IgD-negative memory B cell (primary cell): Measurements from ENCODE around the gene BCKDHB. TPM values are rescaled to one million over a fixed set of nuclear protein-coding genes. Genes with fewer than 3 reads are reported as not detected.
A peak's percentile ranks its signal among the peaks of the same experiment; 100 is the strongest.
"Not testable (repeated sequence)": the region's sequence is repeated elsewhere in the genome, so short reads cannot be mapped to it uniquely, and the experiment has no call there.

ENCODE experiments used
- H3K27ac Mint-ChIP-seq, 3 donors: one replicate each; pipeline ENCODE4 v1.8.0; 2020 to 2022; ENCODE audit warnings: mild to moderate bottlenecking in 3 of 3, mixed read lengths in 3 of 3, moderate library complexity in 1 of 3
- H3K27me3 Mint-ChIP-seq: one replicate; pipeline ENCODE4 v1.8.0; 2021; ENCODE audit warnings: mixed read lengths
- H3K36me3 Mint-ChIP-seq: one replicate; pipeline ENCODE4 v1.8.0; 2020; ENCODE audit warnings: mild to moderate bottlenecking, mixed read lengths
- H3K4me1 Mint-ChIP-seq, 3 donors: one replicate each; pipeline ENCODE4 v1.8.0; 2020 to 2022; ENCODE audit warnings: mixed read lengths in 3 of 3, mild to moderate bottlenecking in 1 of 3
- H3K4me3 Mint-ChIP-seq, 4 donors: one replicate each; pipeline ENCODE4 v1.8.0; 2020 to 2022; ENCODE audit warnings: mild to moderate bottlenecking in 4 of 4, mixed read lengths in 4 of 4, moderate library complexity in 3 of 4
- H3K9me3 Mint-ChIP-seq, 3 donors: one replicate each; pipeline ENCODE4 v1.8.0; 2020 to 2021; ENCODE audit warnings: mixed read lengths in 3 of 3, mild to moderate bottlenecking in 1 of 3
- polyA plus RNA-seq: library from polyadenylated mRNA; unstranded; fragments of 300-500 nt; fragmentation: Illumina TruSeq; gene quantifications from one replicate; pipeline ENCODE4 v1.2.3, GENCODE V29; 2021

The BCKDHB gene
- polyA plus RNA-seq, 1 donor from 2014 or later = 17.4 TPM

GRCh38 chr6:80282913-80283554 lies 176.6 kb downstream of the BCKDHB start:
- Mint-ChIP-seq H3K36me3 (peaks cover 9% of the 10 kb centered on the region), H3K9me3 (no peaks in the 10 kb centered on the region), H3K27ac (peak overlapping the region in 1 of 3 donors; percentile 13), H3K4me1 (peaks cover 0 to 2% (median 0%) of the 10 kb centered on the region in 3 donors), H3K4me3 (no peak overlapping the region), H3K27me3 (no peaks in the 10 kb centered on the region)

GRCh38 chr6:80287112-80287511 lies 180.6 kb downstream of the BCKDHB start:
- Mint-ChIP-seq H3K9me3 (peaks cover 0 to 5% (median 3%) of the 10 kb centered on the region in 3 donors), H3K36me3 (peaks cover 2% of the 10 kb centered on the region), H3K27me3 (no peaks in the 10 kb centered on the region)

DNA sequence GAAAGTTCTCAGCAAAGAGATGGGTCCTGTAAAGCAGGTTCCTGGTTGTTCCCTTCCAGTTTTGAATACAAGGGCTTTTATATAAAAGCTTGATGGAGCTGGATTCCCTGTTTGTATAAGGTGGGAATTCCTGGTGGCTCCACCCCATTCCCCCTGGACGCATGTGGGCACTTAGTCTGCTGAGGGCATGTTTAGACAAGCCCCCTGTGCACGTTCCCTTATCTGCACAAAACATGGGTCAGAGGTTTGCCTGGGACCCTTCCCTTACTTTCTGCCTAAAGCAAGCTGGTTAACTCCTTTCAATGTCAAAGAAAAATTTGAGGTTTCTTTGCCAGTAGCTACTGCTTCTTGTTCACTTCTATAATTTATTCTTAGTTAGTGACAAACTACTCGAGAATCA lies 181.1 kb downstream of the BCKDHB start:
- no peaks in the 10 kb centered on the region for H3K4me1 Mint-ChIP-seq
- H3K27ac Mint-ChIP-seq = no peak overlapping the region
- H3K9me3 Mint-ChIP-seq = peaks cover 0 to 7% (median 3%) of the 10 kb centered on the region in 3 donors
- peaks cover 4% of the 10 kb centered on the region for H3K36me3 Mint-ChIP-seq
- no peaks in the 10 kb centered on the region for H3K27me3 Mint-ChIP-seq
- H3K4me3 Mint-ChIP-seq = no peak overlapping the region

More at GRCh38 chr6:80287112-80287511, 180.6 kb downstream of the BCKDHB start:
- H3K4me3 Mint-ChIP-seq = no peak overlapping the region
- no peaks in the 10 kb centered on the region for H3K4me1 Mint-ChIP-seq
- H3K27ac Mint-ChIP-seq = no peak overlapping the region

DNA sequence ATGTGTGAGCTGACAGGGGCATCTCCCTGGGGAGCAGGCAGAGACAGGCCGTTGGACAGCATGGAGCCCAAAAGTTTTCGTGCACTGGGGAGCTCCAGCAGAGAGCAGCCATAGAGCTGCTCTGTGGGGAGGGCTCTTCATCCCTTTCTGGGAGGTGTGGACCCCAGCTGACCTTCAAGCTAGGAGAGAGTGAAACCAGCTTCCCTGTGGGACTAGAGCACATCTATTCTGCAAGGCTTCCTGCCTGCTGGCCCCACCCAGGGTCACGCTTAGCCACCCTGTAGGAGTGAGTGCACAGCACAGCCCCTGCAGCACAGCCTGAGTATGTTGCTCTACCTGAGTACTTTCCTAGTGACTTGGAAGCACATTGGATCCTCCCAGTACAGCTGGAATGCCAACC lies 183.3 kb downstream of the BCKDHB start:
- no peak overlapping the region for H3K4me3 Mint-ChIP-seq
- no peaks in the 10 kb centered on the region for H3K27me3 Mint-ChIP-seq
- no peaks in the 10 kb centered on the region for H3K4me1 Mint-ChIP-seq
- H3K27ac Mint-ChIP-seq = no peak overlapping the region
- peaks cover 4% of the 10 kb centered on the region for H3K36me3 Mint-ChIP-seq
- peaks cover 3 to 20% (median 11%) of the 10 kb centered on the region in 3 donors for H3K9me3 Mint-ChIP-seq

GRCh38 chr6:80294531-80294930 lies 188.1 kb downstream of the BCKDHB start:
- H3K9me3 Mint-ChIP-seq = peaks cover 3 to 31% (median 17%) of the 10 kb centered on the region in 3 donors

DNA sequence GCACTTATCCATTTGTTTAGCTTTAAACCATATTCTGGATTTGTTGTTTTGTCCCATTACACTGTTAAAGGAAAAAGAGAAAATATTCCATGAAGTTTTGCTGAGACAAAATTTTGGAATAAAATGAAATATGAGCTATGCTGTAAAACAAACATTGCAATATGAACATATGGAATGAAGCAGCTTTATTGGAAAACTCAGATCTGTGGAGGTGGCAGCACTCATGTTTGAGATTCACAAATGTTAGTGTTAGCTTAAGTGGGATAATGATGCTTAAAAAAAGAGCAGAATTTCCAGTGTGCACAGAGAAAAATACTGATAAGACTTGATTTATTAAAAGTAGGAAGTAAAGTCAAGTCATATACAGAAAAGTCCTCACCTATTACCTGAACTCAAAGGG lies 196.2 kb downstream of the BCKDHB start:
- Mint-ChIP-seq H3K9me3 (peaks cover 0 to 6% (median 1%) of the 10 kb centered on the region in 3 donors), H3K27ac (no peak overlapping the region), H3K36me3 (peaks cover 8% of the 10 kb centered on the region), H3K4me1 (no peaks in the 10 kb centered on the region), H3K4me3 (no peak overlapping the region), H3K27me3 (no peaks in the 10 kb centered on the region)

More at GRCh38 chr6:80294531-80294930, 188.1 kb downstream of the BCKDHB start:
- not testable (repeated sequence) for H3K36me3 Mint-ChIP-seq, H3K4me1 Mint-ChIP-seq, H3K27me3 Mint-ChIP-seq, H3K4me3 Mint-ChIP-seq, H3K27ac Mint-ChIP-seq

GRCh38 chr6:80304014-80304413 lies 197.5 kb downstream of the BCKDHB start:
- Mint-ChIP-seq H3K4me3 (no peak overlapping the region), H3K4me1 (no peaks in the 10 kb centered on the region), H3K36me3 (peaks cover 8% of the 10 kb centered on the region), H3K27me3 (no peaks in the 10 kb centered on the region), H3K9me3 (peaks cover 0 to 1% (median 0%) of the 10 kb centered on the region in 3 donors), H3K27ac (no peak overlapping the region)

DNA sequence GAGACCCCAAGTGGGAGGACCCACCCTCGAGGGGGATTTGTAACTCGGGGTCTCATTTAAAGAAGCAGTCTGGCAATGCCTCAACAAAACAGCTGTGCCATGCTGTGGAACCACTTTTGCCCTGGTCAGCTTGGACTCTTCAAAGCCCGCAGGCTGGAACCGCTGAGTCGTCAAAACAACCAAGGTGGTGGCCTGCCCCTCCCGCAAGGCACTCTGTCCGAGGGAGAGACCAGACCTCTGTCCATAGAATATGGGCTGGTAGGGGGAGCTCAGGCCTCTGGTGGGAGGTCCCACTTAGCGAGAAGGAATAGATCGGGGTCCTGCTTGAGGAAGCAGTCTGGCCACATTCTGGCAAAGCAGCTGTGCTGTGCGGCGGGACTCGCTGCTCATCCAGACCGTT lies 208.1 kb downstream of the BCKDHB start:
- peaks cover 26% of the 10 kb centered on the region for H3K36me3 Mint-ChIP-seq
- peaks cover 0 to 13% (median 6%) of the 10 kb centered on the region in 3 donors for H3K4me1 Mint-ChIP-seq
- no peak overlapping the region for H3K4me3 Mint-ChIP-seq
- H3K9me3 Mint-ChIP-seq = peaks cover 7 to 14% (median 11%) of the 10 kb centered on the region in 3 donors
- H3K27ac Mint-ChIP-seq = no peak overlapping the region
- no peaks in the 10 kb centered on the region for H3K27me3 Mint-ChIP-seq

DNA sequence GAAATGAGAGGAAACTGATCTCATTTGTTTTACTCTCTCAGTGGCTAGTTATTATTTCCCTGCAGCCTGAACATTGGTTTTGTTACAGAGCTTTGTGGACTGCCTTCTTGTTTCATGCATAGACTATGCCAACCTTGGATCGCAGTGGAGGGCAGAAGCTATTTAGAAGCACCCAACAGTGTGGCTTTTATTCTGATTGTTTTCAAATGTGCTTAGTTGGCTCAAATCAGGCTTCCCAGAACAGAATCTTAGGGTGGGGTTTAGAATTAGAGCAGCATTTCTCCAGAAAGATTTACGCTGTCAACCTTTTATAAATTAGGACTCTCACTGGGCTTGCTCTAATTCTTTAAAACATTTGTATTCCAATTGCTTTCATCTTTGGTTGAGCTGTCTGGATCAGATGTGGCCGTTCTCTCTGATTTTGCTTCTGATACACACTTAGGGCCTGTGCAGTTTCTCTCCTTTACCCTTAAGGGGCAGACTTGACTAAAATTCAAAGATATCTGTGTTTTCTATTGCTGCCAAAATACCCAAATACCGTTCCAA lies 210.3 kb downstream of the BCKDHB start:
- peaks cover 7 to 14% (median 11%) of the 10 kb centered on the region in 3 donors for H3K9me3 Mint-ChIP-seq
- H3K27ac Mint-ChIP-seq = no peak overlapping the region
- no peak overlapping the region for H3K4me3 Mint-ChIP-seq
- H3K36me3 Mint-ChIP-seq = peaks cover 16% of the 10 kb centered on the region
- H3K27me3 Mint-ChIP-seq = no peaks in the 10 kb centered on the region
- H3K4me1 Mint-ChIP-seq = peaks cover 0 to 7% (median 6%) of the 10 kb centered on the region in 3 donors

- peaks cover 0 to 2% (median 0%) of the 10 kb centered on the region in 3 donors for H3K9me3 Mint-ChIP-seq
- H3K36me3 Mint-ChIP-seq = peaks cover 2% of the 10 kb centered on the region
- no peak overlapping the region for H3K4me3 Mint-ChIP-seq
- H3K27ac Mint-ChIP-seq = no peak overlapping the region
- H3K27me3 Mint-ChIP-seq = no peaks in the 10 kb centered on the region
- H3K4me1 Mint-ChIP-seq = no peaks in the 10 kb centered on the region
Observed at GRCh38 chr6:80319196-80319595, 212.7 kb downstream of the BCKDHB start.

DNA sequence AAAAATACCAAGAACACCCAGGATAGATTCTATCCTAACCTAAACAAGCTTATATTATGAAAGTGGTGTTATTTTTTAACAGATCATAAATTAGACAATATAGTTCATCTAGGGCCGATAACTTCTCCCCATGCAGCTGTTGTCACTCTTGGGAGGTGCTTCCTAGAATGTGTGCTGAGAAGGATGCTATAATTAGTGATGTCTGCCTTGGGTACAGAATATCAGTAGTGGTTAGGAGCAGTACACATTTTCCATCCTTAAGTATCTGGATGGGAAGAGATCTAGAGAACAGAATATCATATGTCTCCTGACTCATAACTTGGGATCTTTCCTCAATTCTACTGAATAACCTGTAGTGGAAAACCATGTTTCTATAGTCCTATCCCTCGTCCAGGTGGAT lies 214.5 kb downstream of the BCKDHB start:
- Mint-ChIP-seq H3K9me3 (peaks cover 0 to 2% (median 0%) of the 10 kb centered on the region in 3 donors), H3K27me3 (no peaks in the 10 kb centered on the region), H3K27ac (no peak overlapping the region), H3K36me3 (peaks cover 2% of the 10 kb centered on the region), H3K4me3 (no peak overlapping the region), H3K4me1 (no peaks in the 10 kb centered on the region)

DNA sequence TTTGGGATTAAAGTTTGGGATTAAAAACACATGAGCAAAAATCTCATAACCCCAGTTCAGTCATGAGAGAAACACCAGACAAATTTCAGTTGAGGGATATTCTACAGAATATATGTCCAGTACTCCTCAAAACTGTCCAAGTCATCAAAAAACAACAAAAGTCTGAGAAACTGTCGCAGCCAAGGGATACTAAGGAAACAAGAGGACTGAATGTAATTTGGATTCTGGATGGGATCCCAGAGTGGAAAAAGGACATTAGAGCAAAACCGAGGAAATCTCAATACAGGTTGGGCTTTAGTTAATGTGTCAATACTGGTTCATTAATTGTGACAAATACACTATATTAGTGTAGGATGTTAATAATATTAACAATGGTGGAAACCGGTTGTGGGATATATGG lies 219.3 kb downstream of the BCKDHB start:
- Mint-ChIP-seq H3K4me1 (peaks cover 0 to 1% (median 0%) of the 10 kb centered on the region in 3 donors), H3K4me3 (no peak overlapping the region), H3K27ac (no peak overlapping the region), H3K36me3 (peaks cover 7% of the 10 kb centered on the region), H3K9me3 (no peaks in the 10 kb centered on the region), H3K27me3 (no peaks in the 10 kb centered on the region)

GRCh38 chr6:80328652-80329051 lies 222.2 kb downstream of the BCKDHB start:
- no peaks in the 10 kb centered on the region for H3K9me3 Mint-ChIP-seq
- no peaks in the 10 kb centered on the region for H3K27me3 Mint-ChIP-seq
- no peak overlapping the region for H3K4me3 Mint-ChIP-seq
- H3K4me1 Mint-ChIP-seq = peaks cover 0 to 1% (median 0%) of the 10 kb centered on the region in 3 donors
- no peak overlapping the region for H3K27ac Mint-ChIP-seq
- peaks cover 6% of the 10 kb centered on the region for H3K36me3 Mint-ChIP-seq

GRCh38 chr6:80329496-80329895 lies 223.0 kb downstream of the BCKDHB start:
- H3K4me1 Mint-ChIP-seq = peaks cover 0 to 1% (median 0%) of the 10 kb centered on the region in 3 donors
- no peak overlapping the region for H3K4me3 Mint-ChIP-seq
- no peaks in the 10 kb centered on the region for H3K9me3 Mint-ChIP-seq
- no peak overlapping the region for H3K27ac Mint-ChIP-seq
- no peaks in the 10 kb centered on the region for H3K27me3 Mint-ChIP-seq
- H3K36me3 Mint-ChIP-seq = peaks cover 6% of the 10 kb centered on the region

- Mint-ChIP-seq H3K27ac (no peak overlapping the region), H3K36me3 (peaks cover 6% of the 10 kb centered on the region), H3K4me1 (peaks cover 0 to 1% (median 0%) of the 10 kb centered on the region in 3 donors), H3K9me3 (no peaks in the 10 kb centered on the region), H3K27me3 (no peaks in the 10 kb centered on the region), H3K4me3 (no peak overlapping the region)
Observed at GRCh38 chr6:80330961-80331360, 224.5 kb downstream of the BCKDHB start.

DNA sequence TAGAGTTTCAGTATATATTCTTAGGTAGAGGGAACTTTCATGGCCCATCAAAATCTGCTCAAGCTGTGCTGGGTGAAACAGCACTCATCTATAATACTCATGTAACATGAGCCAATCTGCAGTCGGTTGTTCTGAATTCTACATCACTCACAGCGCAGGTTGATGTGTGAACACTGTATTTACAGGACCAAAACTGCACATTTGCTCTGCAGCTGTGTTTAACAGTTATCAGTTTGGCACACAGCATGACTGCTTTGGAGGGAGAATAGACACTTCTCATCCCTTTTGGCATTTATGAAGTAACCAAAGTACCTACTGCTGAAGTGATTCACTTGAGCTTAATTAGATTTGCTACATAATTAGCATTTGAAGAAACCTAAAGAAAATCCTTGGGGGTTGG lies 225.1 kb downstream of the BCKDHB start:
- H3K4me3 Mint-ChIP-seq = no peak overlapping the region
- no peaks in the 10 kb centered on the region for H3K9me3 Mint-ChIP-seq
- no peak overlapping the region for H3K27ac Mint-ChIP-seq
- peaks cover 6% of the 10 kb centered on the region for H3K36me3 Mint-ChIP-seq
- no peaks in the 10 kb centered on the region for H3K27me3 Mint-ChIP-seq
- peaks cover 0 to 1% (median 0%) of the 10 kb centered on the region in 3 donors for H3K4me1 Mint-ChIP-seq
